Ishikawa (cell line): ENCODE results near the gene MAP3K2.

ENCODE experiments used
- CEBPB ChIP-seq: IDR thresholded peaks from 2 replicates; pipeline ENCODE4 v1.6.1; 2012
- CREB1 ChIP-seq: IDR thresholded peaks from 2 replicates; pipeline ENCODE4 v1.6.1; 2012; ENCODE audit warnings: low read depth
- EGR1 ChIP-seq: IDR thresholded peaks from 2 replicates; pipeline ENCODE4 v1.6.1; 2012
- EP300 ChIP-seq: IDR thresholded peaks from 2 replicates; pipeline ENCODE4 v1.6.1; 2012; ENCODE audit warnings: borderline replicate concordance
- FOXM1 ChIP-seq: IDR thresholded peaks from 2 replicates; pipeline ENCODE4 v1.6.1; 2012; ENCODE audit warnings: low read depth, borderline replicate concordance
- MAX ChIP-seq: IDR thresholded peaks from 2 replicates; pipeline ENCODE4 v1.6.1; 2012
- NFIC ChIP-seq: IDR thresholded peaks from 2 replicates; pipeline ENCODE4 v1.6.1; 2012
- RAD21 ChIP-seq: IDR thresholded peaks from 2 replicates; pipeline ENCODE4 v1.6.1; 2012; ENCODE audit warnings: low read depth
- REST ChIP-seq: IDR thresholded peaks from 2 replicates; pipeline ENCODE4 v1.6.1; 2012; ENCODE audit warnings: low read depth, mild to moderate bottlenecking
- TAF1 ChIP-seq: IDR thresholded peaks from 2 replicates; pipeline ENCODE4 v1.6.1; 2012; ENCODE audit warnings: low read depth, mild to moderate bottlenecking
- TCF12 ChIP-seq: IDR thresholded peaks from 2 replicates; pipeline ENCODE4 v1.6.1; 2012; ENCODE audit warnings: low read depth
- TEAD4 ChIP-seq: IDR thresholded peaks from 2 replicates; pipeline ENCODE4 v1.6.1; 2012
- USF1 ChIP-seq: IDR thresholded peaks from 2 replicates; pipeline ENCODE4 v1.6.1; 2012
- YY1 ChIP-seq: IDR thresholded peaks from 2 replicates; pipeline ENCODE4 v1.6.1; 2012; ENCODE audit warnings: low read depth
- ZBTB7A ChIP-seq: IDR thresholded peaks from 2 replicates; pipeline ENCODE4 v1.6.1; 2012; ENCODE audit warnings: low read depth

The MAP3K2 gene

GRCh38 chr2:127293386-127293747, 94.4 kb downstream of the MAP3K2 start:
- TF ChIP-seq YY1 (no peak), FOXM1 (no peak)

- TF ChIP-seq TCF12, result no peak
- TF ChIP-seq TAF1, result no peak
- no peak for TF ChIP-seq EGR1
- TF ChIP-seq REST, result no peak
- TF ChIP-seq CREB1, result no peak
- no peak for TF ChIP-seq CEBPB
- TF ChIP-seq EP300, result no peak
- TF ChIP-seq USF1, result no peak
- no peak for TF ChIP-seq NFIC
- no peak for TF ChIP-seq RAD21
- TF ChIP-seq ZBTB7A, result no peak
- no peak for TF ChIP-seq YY1
- no peak for TF ChIP-seq FOXM1
- no peak for TF ChIP-seq MAX
- TF ChIP-seq TEAD4, result no peak
These were observed 99.5 kb downstream of the MAP3K2 start for GRCh38 chr2:127288274-127288673.

- TF ChIP-seq NFIC (no peak), TEAD4 (no peak), TAF1 (no peak), USF1 (no peak), MAX (no peak), ZBTB7A (no peak), CEBPB (no peak), EP300 (no peak), CREB1 (no peak), REST (no peak), YY1 (no peak), EGR1 (no peak), RAD21 (no peak), TCF12 (no peak)
These were observed 104.5 kb downstream of the MAP3K2 start for GRCh38 chr2:127283275-127283674.

GRCh38 chr2:127280693-127281092, 107.1 kb downstream of the MAP3K2 start:
- TF ChIP-seq EGR1 (no peak), MAX (no peak), CREB1 (no peak), ZBTB7A (no peak), EP300 (no peak), RAD21 (no peak), TEAD4 (no peak), CEBPB (no peak), TAF1 (no peak), USF1 (no peak), REST (no peak), TCF12 (no peak), NFIC (no peak), YY1 (no peak), FOXM1 (no peak)
